GM19239 (cell line): ENCODE measurements around the gene ABHD12B.
"Not testable (repeated sequence)": the region's sequence is repeated elsewhere in the genome, so short reads cannot be mapped to it uniquely, and the experiment has no call there.

ENCODE experiments used
- DNase-seq: peaks from one replicate; pipeline ENCODE4 v3.0.0; 2011; ENCODE audit warnings: low spot score; ENCODE audit not compliant: insufficient read length
- FAIRE-seq: peaks from 2 replicates; lab custom pipeline; 2011; peaks lifted over from hg19 to GRCh38; lab: Jason Lieb, UNC

Gene ABHD12B

DNA sequence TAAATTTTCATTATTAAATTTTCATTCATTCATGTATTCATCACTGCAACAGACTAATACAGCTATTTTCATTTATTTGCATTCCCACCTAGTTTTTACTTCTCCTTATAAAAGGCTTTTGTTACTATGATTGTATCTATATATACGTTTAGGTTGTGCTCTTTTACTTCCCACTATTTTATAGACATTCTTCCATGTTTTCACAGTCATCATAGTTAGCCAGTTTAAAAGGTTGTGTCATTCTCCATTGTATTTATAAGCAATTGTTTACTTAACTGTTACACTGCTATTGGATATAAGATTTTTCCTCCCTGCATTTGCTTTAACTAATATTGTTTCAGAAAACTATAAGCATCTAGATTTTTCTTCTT is 12.0 kb downstream of the ABHD12B start:
- FAIRE-seq (no peak), DNase-seq (no peak)

DNA sequence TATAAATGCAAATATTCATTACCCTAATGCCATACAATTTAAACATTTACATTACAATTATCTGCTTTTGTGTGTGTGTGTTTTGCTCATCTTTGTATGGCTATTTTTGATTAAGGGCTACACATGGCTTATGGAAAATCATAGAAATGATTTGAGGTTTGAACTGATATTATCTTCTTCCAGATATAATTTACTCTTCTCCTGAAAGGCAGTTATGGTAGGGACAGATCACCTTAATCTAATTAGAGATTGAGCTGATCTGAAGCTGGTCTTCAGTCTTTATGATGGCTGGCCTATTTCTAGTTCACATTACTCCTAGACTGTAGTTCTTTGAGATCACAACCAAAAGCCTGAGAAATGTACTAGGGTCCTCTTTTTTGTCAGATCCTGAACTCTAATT is 15.6 kb downstream of the ABHD12B start:
- FAIRE-seq (no peak), DNase-seq (no peak)

DNA sequence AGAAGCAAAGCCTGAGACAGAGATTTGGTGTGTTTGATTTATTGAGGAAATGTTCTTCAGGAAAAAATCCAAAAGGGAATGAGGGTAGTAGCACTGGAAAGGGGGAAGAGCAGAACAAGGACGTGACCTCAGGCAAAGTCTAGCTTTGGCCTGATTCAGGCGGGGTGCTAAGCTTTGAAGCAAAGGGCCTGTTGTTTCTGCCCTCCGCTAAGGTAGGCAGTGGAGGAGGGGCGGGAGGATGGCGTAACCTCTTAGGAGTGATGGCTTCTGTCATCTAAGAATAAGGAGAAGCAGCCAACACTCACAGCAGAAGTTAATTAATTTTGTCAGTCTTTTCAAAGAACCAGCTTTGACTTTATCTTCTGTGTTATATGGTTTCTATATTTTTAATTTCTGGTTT is 20.4 kb downstream of the ABHD12B start:
- DNase-seq (no peak), FAIRE-seq (no peak)

DNA sequence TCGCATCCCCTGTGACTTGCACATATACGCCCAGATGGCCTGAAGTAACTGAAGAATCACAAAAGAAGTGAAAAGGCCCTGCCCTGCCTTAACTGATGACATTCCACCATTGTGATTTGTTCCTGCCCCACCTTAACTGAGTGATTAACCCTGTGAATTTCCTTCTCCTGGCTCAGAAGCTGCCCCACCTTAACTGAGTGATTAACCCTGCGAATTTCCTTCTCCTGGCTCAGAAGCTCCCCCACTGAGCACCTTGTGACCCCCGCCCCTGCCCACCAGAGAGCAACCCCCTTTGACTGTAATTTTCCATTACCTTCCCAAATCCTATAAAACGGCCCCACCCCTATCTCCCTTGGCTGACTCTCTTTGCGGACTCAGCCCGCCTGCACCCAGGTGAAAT is 24.6 kb downstream of the ABHD12B start:
- FAIRE-seq, result not testable (repeated sequence)

DNA sequence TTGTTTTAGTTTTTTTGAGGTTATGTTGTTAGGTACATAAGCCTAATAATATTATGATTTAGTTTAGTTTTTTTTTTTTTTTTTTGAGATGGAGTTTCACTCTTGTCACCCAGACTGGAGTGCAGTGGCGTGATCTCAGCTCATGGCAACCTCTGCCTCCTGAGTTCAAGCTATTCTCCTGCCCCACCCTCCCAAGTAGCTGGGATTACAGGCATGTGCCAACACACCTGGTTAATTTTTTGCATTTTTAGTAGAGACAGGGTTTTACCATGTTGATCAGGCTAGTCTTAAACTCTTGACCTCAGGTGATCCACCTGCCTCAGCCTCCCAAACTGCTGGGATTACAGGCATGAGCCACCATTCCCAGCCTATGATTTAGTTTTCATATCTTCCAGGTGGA is 25.2 kb downstream of the ABHD12B start:
- not testable (repeated sequence) for DNase-seq, FAIRE-seq

More for the DNA sequence above, 24.6 kb downstream of the ABHD12B start:
- DNase-seq, result not testable (repeated sequence)

DNA sequence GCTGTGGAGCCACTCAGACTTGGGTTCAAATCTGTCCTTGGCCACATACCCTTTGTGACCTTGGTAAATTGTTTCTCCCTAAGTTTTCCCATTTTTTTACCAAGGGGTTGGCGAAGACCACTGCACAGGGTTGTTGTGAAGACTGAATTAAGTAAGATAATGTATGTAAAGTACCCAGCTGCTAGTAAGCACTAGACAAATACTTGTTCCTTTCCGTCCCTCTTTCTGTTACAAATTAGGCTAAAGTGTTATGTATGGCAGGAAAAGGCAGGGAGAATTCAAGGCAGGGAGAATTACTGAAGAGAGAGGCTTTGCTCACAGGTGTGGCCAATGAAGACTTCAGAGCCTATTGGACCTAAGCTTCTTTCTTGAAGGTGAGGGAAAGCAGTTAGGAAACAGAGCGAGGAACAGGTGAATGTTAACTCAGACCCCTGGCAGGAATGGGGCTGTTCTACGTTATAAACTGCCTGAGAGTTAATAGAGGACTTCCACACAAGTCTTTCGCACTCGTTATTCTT is 25.9 kb downstream of the ABHD12B start:
- FAIRE-seq, result no peak
- no peak for DNase-seq

DNA sequence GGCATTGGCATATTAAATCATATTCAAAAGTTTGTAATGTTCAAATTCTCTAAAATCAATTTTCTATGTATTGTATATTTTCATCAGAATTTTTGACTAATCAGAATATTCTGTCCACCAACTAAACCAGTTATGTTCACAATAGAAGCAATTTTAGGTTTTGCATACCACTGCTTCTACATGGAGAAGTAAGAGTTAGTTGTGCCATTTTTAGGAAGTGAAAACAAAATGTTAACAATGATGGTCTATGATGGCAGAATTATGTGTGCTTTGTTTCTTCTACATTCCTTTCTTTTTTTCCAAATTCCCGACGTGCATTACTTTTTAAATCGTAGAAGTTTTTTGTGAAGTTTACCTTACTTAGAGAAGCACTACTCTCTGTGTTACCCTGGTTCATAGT is 29.5 kb downstream of the ABHD12B start:
- DNase-seq (no peak), FAIRE-seq (no peak)

DNA sequence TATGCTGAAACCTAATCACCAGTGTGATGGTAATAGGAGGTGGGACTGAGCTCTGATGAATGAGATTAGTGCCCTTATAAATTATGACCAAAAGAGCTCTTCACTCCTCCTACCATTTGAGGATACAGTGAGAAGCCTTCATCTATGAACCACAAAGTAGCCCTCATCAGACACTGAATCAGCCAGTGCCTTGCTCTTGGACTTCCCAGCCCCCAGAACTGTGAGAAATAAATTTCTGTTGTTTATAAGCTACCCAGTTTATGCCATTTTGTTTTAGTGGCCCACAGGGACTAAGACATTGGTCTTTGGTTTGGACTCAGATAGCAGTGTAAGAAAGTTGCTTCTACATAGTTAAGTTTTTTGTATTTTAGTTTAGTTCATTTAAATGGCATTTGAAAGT is 32.9 kb downstream of the ABHD12B start:
- FAIRE-seq, result no peak
- no peak for DNase-seq

DNA sequence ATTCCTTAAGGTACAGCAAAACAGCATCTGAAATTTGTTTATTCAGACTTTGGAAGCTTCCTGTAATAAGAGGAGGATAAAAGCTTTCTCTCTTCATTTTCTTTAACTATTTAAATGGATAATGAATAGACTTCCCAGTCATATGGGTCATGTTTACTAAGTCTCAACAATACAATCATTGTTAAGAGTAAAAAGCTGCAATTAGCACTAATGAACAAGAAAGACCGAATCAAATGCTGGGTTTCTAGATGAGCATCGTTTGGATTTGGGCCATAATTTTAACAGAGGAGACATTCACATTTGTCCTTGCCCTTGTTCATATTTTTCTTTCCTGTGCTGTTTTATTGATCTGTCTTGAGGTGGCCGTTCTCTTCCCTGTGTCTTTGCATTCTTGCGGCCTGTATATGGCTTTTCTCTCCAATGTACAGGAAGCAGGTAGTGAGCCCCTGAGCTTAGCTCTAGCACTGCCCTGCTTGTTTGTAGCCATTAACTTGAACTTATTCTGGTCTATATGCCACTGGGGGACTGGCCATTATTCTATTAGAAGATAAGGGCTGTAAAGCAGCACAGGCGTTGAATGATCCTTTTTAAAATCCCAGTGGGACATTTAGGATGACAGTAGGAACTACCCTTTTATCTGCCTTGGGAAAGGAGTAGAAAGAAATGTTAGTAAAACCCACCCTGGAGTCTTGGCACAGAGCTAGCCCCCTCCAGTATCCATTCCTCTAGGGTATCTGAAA is 34.6 kb downstream of the ABHD12B start:
- FAIRE-seq (no peak), DNase-seq (no peak)

DNA sequence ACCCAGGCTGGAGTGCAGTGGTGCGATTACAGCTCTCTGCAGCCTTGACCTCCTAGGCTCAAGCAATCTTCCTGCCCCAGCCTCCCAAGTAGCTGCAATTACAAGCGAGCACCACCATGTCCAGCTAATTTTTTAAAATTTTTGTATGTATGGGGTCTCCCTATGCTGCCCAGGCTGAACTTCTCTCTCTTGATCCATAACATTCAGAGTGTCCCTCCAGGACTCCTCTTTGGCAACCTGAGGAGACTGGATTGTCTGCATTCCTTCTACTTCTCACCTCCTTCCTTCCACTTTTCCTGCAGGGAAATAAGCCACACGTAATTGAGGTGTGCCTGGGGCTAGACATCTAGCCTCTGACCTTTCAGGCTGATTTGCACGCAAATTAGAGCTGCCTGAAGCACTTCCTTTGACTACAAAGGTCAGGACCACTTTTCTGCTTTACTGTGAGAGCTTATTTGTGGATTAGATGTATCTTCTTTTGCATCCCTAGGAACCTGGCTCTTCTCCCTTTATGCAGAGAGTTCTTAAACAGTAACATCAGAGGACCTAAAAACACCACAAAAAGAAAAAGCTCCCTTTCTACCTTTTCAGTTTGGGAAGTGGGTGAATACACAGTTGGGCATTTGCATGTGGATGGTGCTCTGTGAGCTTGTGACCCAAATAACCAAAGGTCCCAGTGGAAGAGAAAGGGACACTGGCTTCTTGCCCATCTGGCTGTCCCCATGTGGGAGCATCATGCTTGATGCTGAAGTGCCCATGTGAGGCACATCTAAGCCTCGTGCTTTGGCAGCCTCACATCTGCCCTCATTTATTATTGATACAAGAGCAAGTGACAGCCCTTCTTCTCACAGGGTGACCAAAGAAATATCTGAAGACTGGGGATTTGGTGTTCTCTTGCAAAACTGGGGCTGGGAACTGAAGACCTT is 38.9 kb downstream of the ABHD12B start:
- FAIRE-seq (no peak), DNase-seq (no peak)

DNA sequence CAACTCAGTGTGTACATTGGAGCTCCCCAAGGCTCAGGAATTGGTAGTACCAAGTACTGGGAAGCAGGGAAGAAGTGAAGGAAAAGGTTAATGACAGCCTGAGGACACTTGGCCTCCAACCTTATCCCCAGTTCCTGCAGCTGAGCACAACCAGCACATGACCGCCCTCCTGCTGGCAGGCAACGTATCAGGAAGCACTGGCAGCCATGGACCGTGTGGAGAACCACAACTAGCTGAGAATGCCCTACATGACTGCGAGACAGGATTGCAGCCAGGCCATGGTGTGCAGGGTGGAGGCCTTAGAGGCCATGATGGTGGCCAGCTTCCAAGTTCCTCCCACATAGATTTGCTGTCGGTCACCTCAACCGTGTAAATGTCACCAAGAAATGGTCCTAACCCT is 45.6 kb downstream of the ABHD12B start:
- DNase-seq (no peak), FAIRE-seq (no peak)

DNA sequence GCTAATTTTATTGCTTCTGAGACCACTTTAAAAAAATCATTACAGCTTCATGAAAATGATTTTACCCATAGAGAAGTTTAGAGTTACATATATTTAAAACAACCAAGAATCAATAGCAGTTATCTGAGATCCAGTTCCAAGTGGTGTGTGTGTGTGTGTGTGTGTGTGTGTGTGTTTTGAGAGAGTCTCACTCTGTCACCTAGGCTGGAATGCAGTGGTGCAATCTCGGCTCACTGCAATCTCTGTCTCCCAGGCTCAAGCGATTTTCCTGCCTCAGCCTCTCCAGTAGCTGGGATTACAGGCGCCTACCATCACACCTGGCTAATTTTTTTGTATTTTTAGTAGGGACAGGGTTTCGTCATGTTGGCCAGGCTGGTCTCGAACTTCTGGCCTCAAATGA is 47.7 kb downstream of the ABHD12B start:
- not testable (repeated sequence) for FAIRE-seq, DNase-seq

DNA sequence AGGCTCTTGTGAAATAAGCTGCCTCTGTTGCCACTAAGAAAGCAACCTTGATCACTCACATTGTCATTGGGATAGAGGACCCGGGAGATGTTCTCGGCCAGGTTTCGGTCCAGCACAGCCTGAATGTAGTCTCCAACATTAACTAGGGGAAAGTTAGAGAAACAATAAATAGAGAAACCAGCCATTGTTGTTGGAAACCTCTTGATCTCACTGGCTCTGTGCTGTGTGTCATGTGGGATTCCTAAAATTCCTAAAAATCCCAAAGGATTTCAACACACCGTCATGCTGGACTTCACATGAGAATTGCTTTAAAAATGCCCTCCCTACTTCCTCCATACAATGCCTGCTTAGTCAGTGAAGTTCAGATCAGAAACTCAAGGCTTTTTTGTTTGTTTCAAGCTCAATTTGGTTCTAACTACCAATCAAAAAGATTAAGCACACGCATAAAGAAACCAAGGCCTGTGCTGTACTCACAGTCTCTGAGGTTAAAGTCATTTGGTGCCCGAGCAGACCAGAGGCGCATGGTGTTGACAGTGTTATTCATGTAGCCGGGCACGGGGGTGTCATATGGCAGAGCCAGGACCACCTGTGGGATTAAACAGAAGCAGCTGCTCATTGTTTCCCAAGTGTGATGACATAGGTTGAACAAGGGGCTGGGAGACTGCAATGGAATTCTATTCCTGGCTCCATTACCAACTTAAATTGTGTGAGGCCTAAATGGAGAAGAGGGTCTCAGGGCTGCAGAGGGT is 48.8 kb downstream of the ABHD12B start:
- FAIRE-seq, result no peak

DNA sequence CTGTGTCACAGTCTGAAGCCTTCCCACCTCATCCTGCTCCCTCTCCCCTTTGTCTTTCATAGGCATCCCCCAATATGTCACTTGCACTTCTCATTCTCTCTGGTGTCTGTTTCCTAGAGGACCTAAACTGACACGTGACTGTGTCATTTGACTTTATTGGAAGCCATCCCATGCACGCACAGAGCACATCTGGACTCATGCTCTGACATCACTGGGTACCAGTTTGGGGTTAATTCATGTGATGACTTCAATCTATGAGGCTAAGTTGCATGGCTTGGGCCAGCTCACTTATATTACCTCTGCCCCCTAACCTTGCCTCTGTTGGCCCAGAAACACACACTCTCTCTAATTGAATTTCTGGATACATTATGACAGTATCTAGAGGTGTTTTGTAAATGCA is 51.0 kb downstream of the ABHD12B start:
- no peak for DNase-seq
- FAIRE-seq, result no peak

More for the DNA sequence above, 48.8 kb downstream of the ABHD12B start:
- no peak for DNase-seq

DNA sequence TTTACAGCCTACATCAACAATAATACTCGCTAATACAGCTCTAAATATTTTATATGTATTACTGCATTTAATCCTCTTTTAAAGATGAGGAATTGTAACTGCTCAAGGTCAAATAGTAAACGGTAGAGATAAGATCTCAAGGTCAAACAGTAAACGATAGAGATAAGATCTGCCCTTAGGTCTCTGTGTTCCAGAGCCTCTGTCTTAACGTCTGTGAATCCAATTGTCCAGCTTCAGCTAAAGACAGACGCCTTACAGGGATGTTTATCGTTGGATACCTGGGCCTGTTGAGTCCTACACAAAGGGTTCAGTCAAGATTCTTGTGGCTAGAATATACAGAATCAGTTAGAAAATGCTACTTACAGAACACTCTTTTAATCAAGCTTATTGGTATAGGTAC is 52.4 kb downstream of the ABHD12B start:
- no peak for FAIRE-seq
- DNase-seq, result no peak

DNA sequence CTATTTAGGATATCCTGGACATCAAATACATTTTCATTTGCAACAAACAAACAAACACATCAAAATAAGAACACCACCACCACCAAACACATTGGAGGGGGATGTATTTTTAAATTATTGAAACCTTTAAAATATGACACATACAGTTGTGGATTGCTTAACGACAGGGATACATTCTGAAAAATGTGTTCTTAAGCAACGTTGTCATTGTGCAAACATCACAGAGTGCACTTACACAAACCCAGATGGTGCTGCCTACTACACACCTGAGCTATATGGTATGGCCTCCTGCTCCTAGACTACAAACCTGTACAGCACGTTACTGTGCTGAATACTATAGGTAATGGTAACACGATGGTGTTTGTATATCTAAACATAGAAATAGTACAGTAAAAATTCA is 53.0 kb downstream of the ABHD12B start:
- DNase-seq (no peak), FAIRE-seq (no peak)

DNA sequence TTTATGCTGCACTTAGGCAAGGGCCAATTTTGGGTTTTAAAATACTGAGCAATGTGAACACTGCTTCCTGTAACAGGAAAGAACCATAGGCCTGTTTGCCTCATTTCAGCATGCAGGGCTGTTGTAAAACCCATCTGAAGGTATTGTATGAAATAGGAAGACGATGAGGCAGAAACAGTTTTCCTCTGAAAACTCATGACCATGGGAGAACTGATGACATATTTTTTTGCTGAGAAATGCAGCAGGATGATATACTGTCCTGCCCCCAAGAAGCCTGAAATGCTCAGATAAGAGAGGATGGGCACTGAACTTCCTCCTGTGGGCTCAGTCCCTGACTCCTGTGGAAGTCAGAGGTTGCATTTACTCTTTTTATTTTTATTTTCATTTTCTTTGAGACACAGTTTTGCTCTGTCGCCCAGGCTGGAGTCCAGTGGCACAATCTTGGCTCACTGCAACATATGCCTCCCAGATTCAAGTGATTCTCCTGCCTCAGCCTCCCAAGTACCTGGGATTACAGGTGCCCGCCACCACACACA is 55.1 kb downstream of the ABHD12B start:
- no peak for FAIRE-seq
- no peak for DNase-seq

DNA sequence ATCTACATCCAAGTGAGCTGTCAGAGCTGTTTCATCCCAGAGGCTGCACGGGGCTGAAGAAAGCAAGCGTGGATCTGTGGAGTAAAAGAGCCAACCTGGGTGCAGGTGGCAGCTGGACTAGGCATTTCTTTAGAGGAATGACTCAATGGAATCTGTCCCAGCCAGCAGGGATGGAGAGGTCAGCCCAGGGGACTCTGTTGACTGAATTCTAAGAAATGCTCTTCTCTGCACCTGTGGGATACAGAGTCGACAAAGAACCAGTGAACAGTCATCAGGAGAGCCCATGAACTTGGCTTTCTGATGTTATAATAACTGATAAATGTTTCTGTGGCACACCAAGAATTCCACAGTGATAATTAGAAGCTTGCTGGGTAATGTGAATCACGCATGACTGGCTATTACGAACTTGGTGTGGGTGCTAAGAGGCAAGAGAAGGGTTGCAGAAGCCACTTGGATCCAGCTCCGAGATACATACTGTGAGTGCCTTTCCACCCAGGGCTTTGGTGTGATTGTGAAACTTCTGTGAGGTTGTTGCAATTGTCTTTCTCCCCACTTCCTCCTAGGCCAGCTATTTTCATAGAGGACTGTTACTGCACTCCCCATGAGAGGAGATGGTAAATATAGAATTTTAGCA is 56.3 kb downstream of the ABHD12B start:
- FAIRE-seq (no peak), DNase-seq (no peak)

DNA sequence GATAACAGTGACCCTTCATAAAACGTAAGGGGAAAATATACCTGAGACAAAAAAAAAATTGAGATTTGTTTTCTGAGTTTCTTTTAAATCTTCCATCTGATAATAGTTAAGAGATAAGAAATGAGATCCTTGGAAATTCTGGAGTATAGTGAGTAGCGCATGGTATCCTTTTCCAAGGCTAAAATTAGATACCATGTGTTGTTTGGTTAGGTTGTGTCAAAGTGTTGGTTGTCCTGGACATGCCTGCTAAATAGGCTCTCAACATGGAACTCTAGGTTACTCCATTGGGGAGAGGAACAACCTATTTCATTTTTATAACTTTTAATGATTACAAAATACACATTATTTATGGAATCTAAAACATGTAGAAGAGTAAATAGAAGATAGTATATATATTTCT is 57.7 kb downstream of the ABHD12B start:
- no peak for DNase-seq
- no peak for FAIRE-seq

DNA sequence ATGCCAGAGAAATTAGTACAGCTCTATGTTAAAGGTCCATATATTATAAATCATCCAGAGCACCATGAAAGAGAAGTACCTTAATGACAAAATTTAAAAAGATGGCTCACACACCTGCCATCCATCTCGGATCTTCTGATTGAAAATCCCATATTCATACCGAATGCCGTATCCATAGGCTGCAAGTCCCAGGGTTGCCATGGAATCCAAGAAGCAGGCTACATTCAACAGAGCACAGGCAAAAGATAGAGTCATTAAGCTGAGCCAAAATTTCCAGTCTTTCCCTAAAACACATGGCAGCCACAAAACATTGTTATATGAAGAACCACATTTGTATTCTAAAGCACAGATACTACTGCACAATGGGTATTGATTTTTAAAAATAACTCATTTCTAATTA is 59.7 kb downstream of the ABHD12B start:
- FAIRE-seq (no peak), DNase-seq (no peak)
